PC-3 (cell line): Measurements from ENCODE around the gene TSPAN13. TPM values are rescaled to one million over a fixed set of nuclear protein-coding genes. Genes with fewer than 3 reads are reported as not detected.

ENCODE experiments used
- ATAC-seq: fragments of 200-7000 bp; cut with Tn5 transposase; 2 replicates; pipeline ENCODE4 v1.9.1; 2020; ENCODE audit warnings: mild to moderate bottlenecking, moderate library complexity
- Bru-seq: library from RNA; stranded (reverse); fragments of 400-500 nt; gene quantifications from one replicate; lab custom pipeline; 2021; lab: Mats Ljungman, UMichigan
- BruChase-seq, 2 experiments: library from RNA; stranded (reverse); fragments of 400-500 nt; gene quantifications; one replicate each; lab custom pipeline; 2021; lab: Mats Ljungman, UMichigan
- BruUV-seq: library from RNA; stranded (reverse); fragments of 400-500 nt; replicated peaks from 2 replicates; lab custom pipeline; 2021; lab: Mats Ljungman, UMichigan
- CTCF ChIA-PET: fragments of 300-600 bp; sonication (Branson Sonifier 250); formaldehyde crosslinking; loops from one replicate; lab custom pipeline; 2022; ENCODE audit warnings: antibody characterized with exemption; lab: Charles Lee
- POLR2A ChIA-PET: fragments of 300-600 bp; sonication (Branson Sonifier 250); formaldehyde crosslinking; loops from one replicate; lab custom pipeline; 2022; ENCODE audit warnings: antibody characterized with exemption; ENCODE audit not compliant: unreplicated experiment; lab: Charles Lee
- DNase-seq: peaks from one replicate; pipeline ENCODE4 v3.0.0-alpha.2; 2015
- H2AFZ ChIP-seq: fragments of 300-600 bp; sonication (generic); 2 replicates; pipeline ENCODE4 v1.6.0; 2016; ENCODE audit warnings: antibody characterized with exemption, low read length
- H3F3A ChIP-seq: fragments of 300-600 bp; sonication (generic); one replicate; pipeline ENCODE4 v1.6.0; 2017; ENCODE audit warnings: antibody characterized with exemption, low read length, control low read depth, mild to moderate bottlenecking; ENCODE audit not compliant: unreplicated experiment
- H3K27ac ChIP-seq: fragments of 300-600 bp; sonication (generic); 2 replicates; pipeline ENCODE4 v1.5.1; 2016; ENCODE audit warnings: mild to moderate bottlenecking, low read length
- H3K27me3 ChIP-seq: fragments of 300-600 bp; sonication (generic); 2 replicates; pipeline ENCODE4 v1.6.1; 2016; ENCODE audit warnings: low read length, mixed read lengths
- H3K36me3 ChIP-seq: fragments of 300-600 bp; sonication (generic); 2 replicates; pipeline ENCODE4 v1.6.1; 2016; ENCODE audit warnings: low read depth, mixed run types, low read length, mixed read lengths
- H3K4me1 ChIP-seq: fragments of 300-600 bp; sonication (generic); 2 replicates; pipeline ENCODE4 v1.5.1; 2016; ENCODE audit warnings: low read length; ENCODE audit not compliant: insufficient read depth
- H3K4me2 ChIP-seq: fragments of 300-600 bp; sonication (generic); 2 replicates; pipeline ENCODE4 v1.6.0; 2016; ENCODE audit warnings: low read length
- H3K4me3 ChIP-seq: fragments of 300-600 bp; sonication (generic); 2 replicates; pipeline ENCODE4 v1.5.1; 2016; ENCODE audit warnings: mild to moderate bottlenecking, low read length, mixed read lengths
- H3K79me2 ChIP-seq: fragments of 300-600 bp; sonication (generic); 2 replicates; pipeline ENCODE4 v1.6.1; 2017; ENCODE audit warnings: low read length, mixed read lengths
- H3K9ac ChIP-seq: fragments of 300-600 bp; sonication (generic); 2 replicates; pipeline ENCODE4 v1.6.0; 2016; ENCODE audit warnings: mild to moderate bottlenecking, low read length
- H3K9me2 ChIP-seq: fragments of 300-600 bp; sonication (generic); replicated peaks from 2 replicates; pipeline ENCODE4 v1.6.1; 2016; ENCODE audit warnings: mixed run types, low read length, mixed read lengths
- H3K9me3 ChIP-seq: fragments of 300-600 bp; sonication (generic); 2 replicates; pipeline ENCODE4 v1.6.1; 2016; ENCODE audit warnings: low read length, mixed read lengths
- H4K20me1 ChIP-seq: fragments of 300-600 bp; sonication (generic); 2 replicates; pipeline ENCODE4 v1.6.1; 2016; ENCODE audit warnings: low read length, mixed read lengths
- CTCF ChIP-seq: fragments of 300-600 bp; sonication (generic); conservative IDR thresholded peaks from 2 replicates; pipeline ENCODE4 v1.5.1; 2017; ENCODE audit warnings: antibody characterized with exemption, low read depth, mild to moderate bottlenecking, low read length
- EZH2 ChIP-seq: fragments of 300-600 bp; sonication (generic); IDR thresholded peaks from one replicate; pipeline ENCODE4 v1.6.1; 2017; ENCODE audit warnings: antibody characterized with exemption, mild to moderate bottlenecking, low read length; ENCODE audit not compliant: unreplicated experiment
- EZH2phosphoT487 ChIP-seq: fragments of 300-600 bp; sonication (generic); IDR thresholded peaks from 2 replicates; pipeline ENCODE4 v1.6.1; 2018; ENCODE audit warnings: mild to moderate bottlenecking, antibody characterized with exemption, low read length, borderline replicate concordance
- intact Hi-C: fragments of 100-400 bp; cut with micrococcal nuclease; formaldehyde crosslinking; loops from 2 replicates; pipeline ENCODE4 v1.9.0; 2023
- long read RNA-seq: library from polyadenylated mRNA; unstranded; transcript quantifications from one replicate; pipeline ENCODE4 v2.0.0, GENCODE V29; 2021; ENCODE audit not compliant: unreplicated experiment
- total RNA-seq: library from RNA; depleted of rRNA; stranded (reverse); fragments of >200 nt; gene quantifications from 2 replicates; pipeline ENCODE4 v1.2.3, GENCODE V29; 2014; rRNA removed

TSPAN13 gene
- 27.6 and 34.9 TPM in 2 replicates for total RNA-seq
- percentile 79 among the genes with signal in this experiment for Bru-seq, nascent RNA
- BruChase-seq, experiment 1, labeled RNA remaining after a 6-hour chase: percentile 81 among the genes with signal in this experiment
- BruChase-seq, experiment 2, labeled RNA remaining after a 2-hour chase: percentile 81 among the genes with signal in this experiment
- long read RNA-seq, transcript TSPAN13-201 (6 exons, 2,093 nt): major isoform, 234 of 242 reads
- long read RNA-seq, partial matches to known transcripts: 0 of 242 reads
- long read RNA-seq, other reads (novel, unspliced or antisense): 8 of 242 reads

GRCh38 chr7:16753102-16753931, at the start of gene TSPAN13:
TSPAN13 (plus strand) TSS chr7:16753755; CDS start chr7:16753968, 213 bp downstream.
- peaks cover 28% of the 10 kb centered on the region for H3K4me1 ChIP-seq
- no TSS peak for BruUV-seq
- peaks cover 46% of the 10 kb centered on the region for H3K79me2 ChIP-seq
- intact Hi-C loops: loop anchor here (1.0 kb wide), 2 partner anchors 13 to 107 kb away; partner anchors contain the start of gene BZW2
- peak within 1 kb of the TSS; percentile 67 for H3K9ac ChIP-seq
- peaks cover 6% of the 10 kb centered on the region for H3F3A ChIP-seq
- peaks cover 12% of the 10 kb centered on the region; the same call in 1 of the 2 replicates for H4K20me1 ChIP-seq
- POLR2A ChIA-PET: no interaction called here
- H3K27ac ChIP-seq: peak within 1 kb of the TSS; percentile 51
- H2AFZ ChIP-seq: peak within 1 kb of the TSS; percentile 75
- peak within 1 kb of the TSS; percentile 89 for H3K4me2 ChIP-seq
- peak; percentile 95 for DNase-seq
- no peaks in the 10 kb centered on the region for H3K27me3 ChIP-seq
- no peaks in the 10 kb centered on the region for H3K9me3 ChIP-seq
- peak; percentile 87 for ATAC-seq
- no peaks in the 10 kb centered on the region for H3K36me3 ChIP-seq
- peak within 1 kb of the TSS; percentile 88 for H3K4me3 ChIP-seq
- TF ChIP-seq EZH2 (no peak), CTCF (no peak), EZH2phosphoT487 (no peak)
- CTCF ChIA-PET: no interaction called here
- H3K9me2 ChIP-seq: no peaks in the 10 kb centered on the region

DNA sequence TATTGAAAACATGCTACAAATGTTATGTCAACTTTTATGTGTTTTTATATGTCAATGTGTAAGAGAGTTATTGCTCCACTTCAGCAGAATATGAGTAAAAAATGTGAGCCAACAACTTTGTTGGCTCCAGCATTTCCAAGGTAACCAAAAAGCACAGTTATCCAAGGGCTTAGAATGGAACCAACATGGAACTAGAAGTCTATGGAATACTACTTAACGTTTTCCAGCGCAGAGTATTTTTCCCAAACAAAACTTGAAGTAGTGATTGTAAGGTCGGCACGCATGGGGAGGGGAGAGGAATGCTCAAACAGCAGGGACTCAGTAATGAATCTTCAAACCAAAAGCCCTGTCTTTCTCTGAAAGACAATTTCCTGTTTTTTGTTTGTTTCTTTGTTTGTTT, 45.0 kb upstream of the TSPAN13 start:
- ChIA-PET POLR2A (no interaction called here), CTCF (no interaction called here)
- Histone ChIP-seq H3K79me2 (no peaks in the 10 kb centered on the region), H3K9me3 (no peaks in the 10 kb centered on the region), H3K4me2 (no peak overlapping the region), H3K4me1 (peaks cover 28% of the 10 kb centered on the region), H3K9me2 (no peaks in the 10 kb centered on the region), H4K20me1 (no peaks in the 10 kb centered on the region), H3K9ac (no peak overlapping the region), H2AFZ (no peak overlapping the region), H3K36me3 (peaks cover 34% of the 10 kb centered on the region), H3K4me3 (no peak overlapping the region), H3K27me3 (no peaks in the 10 kb centered on the region), H3F3A (no peaks in the 10 kb centered on the region), H3K27ac (peak overlapping the region; percentile 46)
- intact Hi-C loops: no loop called here
- DNase-seq (no peak), ATAC-seq (no peak)
- no TSS peak for BruUV-seq
- TF ChIP-seq EZH2phosphoT487 (no peak), CTCF (no peak), EZH2 (no peak)
